Regular cardiac myocyte (primary cell): ENCODE data around the gene TRIM64. TPM values are rescaled to one million over a fixed set of nuclear protein-coding genes. Genes with fewer than 3 reads are reported as not detected.

Source experiments
- total RNA-seq: library from RNA; depleted of rRNA; stranded (reverse); fragments of >200 nt; gene quantifications from 2 replicates; pipeline ENCODE4 v1.2.3, GENCODE V29; 2014

The TRIM64 gene, protein sequence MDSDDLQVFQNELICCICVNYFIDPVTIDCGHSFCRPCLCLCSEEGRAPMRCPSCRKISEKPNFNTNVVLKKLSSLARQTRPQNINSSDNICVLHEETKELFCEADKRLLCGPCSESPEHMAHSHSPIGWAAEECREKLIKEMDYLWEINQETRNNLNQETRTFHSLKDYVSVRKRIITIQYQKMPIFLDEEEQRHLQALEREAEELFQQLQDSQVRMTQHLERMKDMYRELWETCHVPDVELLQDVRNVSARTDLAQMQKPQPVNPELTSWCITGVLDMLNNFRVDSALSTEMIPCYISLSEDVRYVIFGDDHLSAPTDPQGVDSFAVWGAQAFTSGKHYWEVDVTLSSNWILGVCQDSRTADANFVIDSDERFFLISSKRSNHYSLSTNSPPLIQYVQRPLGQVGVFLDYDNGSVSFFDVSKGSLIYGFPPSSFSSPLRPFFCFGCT
- not detected in 2 replicates for total RNA-seq

GRCh38 chr11:89965737-89966136 lies at the start of gene TRIM64:
TRIM64 (plus strand) TSS chr11:89966037; CDS start chr11:89968504, 2,467 bp downstream.

DNA sequence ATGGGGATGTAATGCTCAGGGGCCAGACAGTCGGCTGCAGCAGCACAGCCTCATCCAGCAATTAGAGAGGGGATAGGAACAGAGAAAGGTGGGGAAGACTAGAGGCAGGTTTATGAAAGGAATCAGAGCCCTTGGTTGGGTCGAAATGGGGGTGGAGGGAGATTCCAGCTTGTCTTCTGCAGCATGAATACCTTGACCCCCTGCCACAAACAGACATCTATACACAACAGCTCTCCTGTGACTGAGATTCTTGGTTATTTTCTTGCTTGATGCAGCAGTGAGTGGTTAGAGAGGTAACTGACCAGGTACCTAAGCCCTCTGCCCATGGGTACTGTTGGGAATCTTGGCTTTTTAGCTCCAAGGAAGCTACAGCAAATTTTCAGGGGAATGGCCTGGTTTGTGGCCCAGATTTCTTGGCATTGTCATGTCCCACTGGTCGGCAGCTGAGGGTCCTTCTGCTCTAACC lies 43.6 kb upstream of the TRIM64 start, which contains the start of gene TRIM49D1:
TRIM49D1 (minus strand) TSS at position 51 of the 466 bp plus-strand sequence. CDS start 4,535 bp downstream, outside the sequence.

GRCh38 chr11:89923764-89924163 lies 42.1 kb upstream of the TRIM64 start, which contains the start of gene TRIM49D2:
TRIM49D2 (plus strand) TSS chr11:89924064; CDS start chr11:89926762, 2,698 bp downstream.

Other genes with a start within 250 kb of the TRIM64 start
- gene TRIM49, start 157.5 kb upstream of the TRIM64 start, total RNA-seq, result not detected in 2 replicates
- gene TRIM64B, start 87.5 kb upstream of the TRIM64 start, total RNA-seq, result not detected in 2 replicates
- gene TRIM49D1, start 43.8 kb upstream of the TRIM64 start, total RNA-seq, result not detected in 2 replicates
- gene TRIM49D2, start 42.0 kb upstream of the TRIM64 start, total RNA-seq, result not detected in 2 replicates
- not detected in 2 replicates for gene TRIM49C, start 65.1 kb downstream of the TRIM64 start, total RNA-seq
- not detected in 2 replicates for gene UBTFL1, start 119.9 kb downstream of the TRIM64 start, total RNA-seq
- 0.58 and 0.85 TPM in 2 replicates for gene NAALAD2, start 168.6 kb downstream of the TRIM64 start, total RNA-seq